Osteoblast (primary cell): ENCODE data around the gene KANK2. TPM values are rescaled to one million over a fixed set of nuclear protein-coding genes. Genes with fewer than 3 reads are reported as not detected.

Source experiments
- DNase-seq: peaks from one replicate; pipeline ENCODE4 v3.0.0; 2011; ENCODE audit warnings: low spot score, mixed read lengths; ENCODE audit not compliant: insufficient read length; ENCODE audit errors: missing footprints
- H2AFZ ChIP-seq: 2 replicates; pipeline ENCODE4 v1.6.0; 2011; ENCODE audit warnings: mild to moderate bottlenecking, low read length
- H3K27ac ChIP-seq: 2 replicates; pipeline ENCODE4 v1.5.1; 2011; ENCODE audit warnings: mild to moderate bottlenecking, low read depth, low read length, moderate library complexity
- H3K27me3 ChIP-seq: 2 replicates; pipeline ENCODE4 v1.6.0; 2012; ENCODE audit warnings: mild to moderate bottlenecking, control low read depth, inconsistent platforms, low read length, moderate library complexity; ENCODE audit not compliant: insufficient read depth
- H3K36me3 ChIP-seq: 2 replicates; pipeline ENCODE4 v1.5.1; 2011; ENCODE audit warnings: mild to moderate bottlenecking, low read length, control low read depth, moderate library complexity; ENCODE audit not compliant: insufficient read depth
- H3K4me1 ChIP-seq: 2 replicates; pipeline ENCODE4 v1.5.1; 2011; ENCODE audit warnings: mild to moderate bottlenecking, low read length, control low read depth, moderate library complexity; ENCODE audit not compliant: insufficient read depth
- H3K4me2 ChIP-seq: 2 replicates; pipeline ENCODE4 v1.6.0; 2011; ENCODE audit warnings: mild to moderate bottlenecking, low read length; ENCODE audit not compliant: insufficient read depth
- H3K4me3 ChIP-seq: fragments of 200-600 bp; sonication (generic); 3 replicates; pipeline ENCODE4 v1.5.1; 2012; ENCODE audit warnings: mild to moderate bottlenecking, low read length, inconsistent platforms; ENCODE audit not compliant: insufficient read depth
- H3K79me2 ChIP-seq: 2 replicates; pipeline ENCODE4 v1.6.0; 2012; ENCODE audit warnings: mild to moderate bottlenecking, low read length, control low read depth, inconsistent platforms; ENCODE audit not compliant: insufficient read depth
- H3K9me3 ChIP-seq: 2 replicates; pipeline ENCODE4 v1.5.1; 2011; ENCODE audit warnings: low read depth, low read length, control low read depth
- H4K20me1 ChIP-seq: 2 replicates; pipeline ENCODE4 v1.6.0; 2012; ENCODE audit warnings: mild to moderate bottlenecking, low read length, control low read depth; ENCODE audit not compliant: insufficient read depth
- CTCF ChIP-seq: IDR thresholded peaks from 2 replicates; pipeline ENCODE4 v1.5.1; 2011; ENCODE audit warnings: mild to moderate bottlenecking, low read depth, low read length, moderate library complexity; ENCODE audit errors: extremely low read depth
- total RNA-seq: library from RNA; depleted of rRNA; stranded (reverse); fragments of >200 nt; gene quantifications from 2 replicates; pipeline ENCODE4 v1.2.3, GENCODE V29; 2012

The KANK2 gene
- total RNA-seq, 1 donor: 295 TPM

GRCh38 chr19:11172576-11172975 lies 24.8 kb downstream of the KANK2 start:
- H3K4me3 ChIP-seq: no peak overlapping the region
- no peaks in the 10 kb centered on the region for H3K9me3 ChIP-seq
- no peak for DNase-seq
- H3K4me2 ChIP-seq: no peak overlapping the region
- H3K27ac ChIP-seq: no peak overlapping the region
- no peaks in the 10 kb centered on the region for H4K20me1 ChIP-seq
- H3K27me3 ChIP-seq: no peaks in the 10 kb centered on the region
- no peaks in the 10 kb centered on the region for H3K79me2 ChIP-seq
- H3K36me3 ChIP-seq: peaks cover 74% of the 10 kb centered on the region
- peaks cover 15% of the 10 kb centered on the region for H3K4me1 ChIP-seq
- TF ChIP-seq CTCF: no peak
- no peak overlapping the region for H2AFZ ChIP-seq

- H3K4me3 ChIP-seq: no peak overlapping the region
- peaks cover 66% of the 10 kb centered on the region for H3K36me3 ChIP-seq
- no peak overlapping the region for H3K4me2 ChIP-seq
- no peak for TF ChIP-seq CTCF
- no peaks in the 10 kb centered on the region for H3K79me2 ChIP-seq
- H3K9me3 ChIP-seq: no peaks in the 10 kb centered on the region
- H4K20me1 ChIP-seq: no peaks in the 10 kb centered on the region
- H3K4me1 ChIP-seq: peaks cover 25% of the 10 kb centered on the region
- no peaks in the 10 kb centered on the region for H3K27me3 ChIP-seq
- H3K27ac ChIP-seq: peak overlapping the region; percentile 95
- no peak overlapping the region for H2AFZ ChIP-seq
- no peak for DNase-seq
Measured at GRCh38 chr19:11171144-11171543, 26.2 kb downstream of the KANK2 start.

- Histone ChIP-seq H3K9me3 (no peaks in the 10 kb centered on the region), H3K27me3 (no peaks in the 10 kb centered on the region), H3K36me3 (peaks cover 66% of the 10 kb centered on the region), H4K20me1 (no peaks in the 10 kb centered on the region), H3K79me2 (no peaks in the 10 kb centered on the region), H3K27ac (peak overlapping the region; percentile 95), H2AFZ (no peak overlapping the region), H3K4me3 (no peak overlapping the region), H3K4me1 (peaks cover 36% of the 10 kb centered on the region), H3K4me2 (no peak overlapping the region)
- peak; percentile 65 for DNase-seq
- no peak for TF ChIP-seq CTCF
Measured at GRCh38 chr19:11169896-11170678, 27.3 kb downstream of the KANK2 start.

GRCh38 chr19:11168568-11168967 lies 28.8 kb downstream of the KANK2 start:
- no peak overlapping the region for H3K4me3 ChIP-seq
- H3K27ac ChIP-seq: peak overlapping the region; percentile 95
- H3K27me3 ChIP-seq: no peaks in the 10 kb centered on the region
- H3K4me2 ChIP-seq: peak overlapping the region; percentile 29
- no peak overlapping the region for H2AFZ ChIP-seq
- H3K79me2 ChIP-seq: no peaks in the 10 kb centered on the region
- no peak for TF ChIP-seq CTCF
- H3K9me3 ChIP-seq: no peaks in the 10 kb centered on the region
- peaks cover 46% of the 10 kb centered on the region for H3K4me1 ChIP-seq
- H4K20me1 ChIP-seq: no peaks in the 10 kb centered on the region
- DNase-seq: peak; percentile 97
- peaks cover 58% of the 10 kb centered on the region for H3K36me3 ChIP-seq
